IMR-90 (cell line): ENCODE results near the gene LMTK2. TPM values are rescaled to one million over a fixed set of nuclear protein-coding genes. Genes with fewer than 3 reads are reported as not detected.

ENCODE experiments used
- ATAC-seq: fragments of 200-7000 bp; cut with Tn5 transposase; 2 replicates; pipeline ENCODE4 v1.9.1; 2020; ENCODE audit warnings: low read depth, mild to moderate bottlenecking, moderate library complexity
- BruUV-seq: library from RNA; stranded (reverse); fragments of 400-500 nt; replicated peaks from 2 replicates; lab custom pipeline; 2021; lab: Mats Ljungman, UMichigan
- CTCF ChIA-PET: fragments of 300-600 bp; formaldehyde crosslinking; extraction: SDS; loops from one replicate; lab custom pipeline; 2021; ENCODE audit warnings: antibody characterized with exemption; lab: Yijun Ruan, JAX
- POLR2A ChIA-PET: fragments of 300-600 bp; sonication (Branson Sonifier 250); formaldehyde crosslinking; loops from one replicate; lab custom pipeline; 2022; ENCODE audit warnings: antibody characterized with exemption; ENCODE audit not compliant: unreplicated experiment; lab: Charles Lee
- DNase-seq: peaks from one replicate; pipeline ENCODE4 v3.0.0; 2013
- H2AFZ ChIP-seq: replicated peaks from 2 replicates; pipeline ENCODE3; 2013; ENCODE audit warnings: low read length, mild to moderate bottlenecking; ENCODE audit not compliant: poor library complexity
- H2AK5ac ChIP-seq: 2 replicates; pipeline ENCODE4 v1.6.1; 2013; ENCODE audit warnings: low read depth, low read length, inconsistent platforms
- H2AK9ac ChIP-seq: replicated peaks from 2 replicates; pipeline ENCODE3; 2013; ENCODE audit warnings: mild to moderate bottlenecking, low read depth, low read length, moderate library complexity; ENCODE audit not compliant: poor library complexity
- H2BK120ac ChIP-seq: 2 replicates; pipeline ENCODE4 v1.6.1; 2013; ENCODE audit warnings: low read depth, low read length, inconsistent platforms
- H2BK15ac ChIP-seq: 3 replicates; pipeline ENCODE4 v1.6.1; 2013; ENCODE audit warnings: low read depth, low read length, inconsistent platforms
- H2BK20ac ChIP-seq: 2 replicates; pipeline ENCODE4 v1.6.1; 2013; ENCODE audit warnings: low read depth, mild to moderate bottlenecking, inconsistent platforms, low read length, moderate library complexity
- H2BK5ac ChIP-seq: 2 replicates; pipeline ENCODE4 v1.6.1; 2013; ENCODE audit warnings: mild to moderate bottlenecking, low read depth, low read length, inconsistent platforms; ENCODE audit not compliant: poor library complexity, severe bottlenecking
- H3K14ac ChIP-seq: replicated peaks from 2 replicates; pipeline ENCODE4 v1.6.1; 2013; ENCODE audit warnings: low read depth, low read length, inconsistent platforms
- H3K18ac ChIP-seq: 2 replicates; pipeline ENCODE4 v1.6.1; 2013; ENCODE audit warnings: low read depth, low read length, control low read depth
- H3K23ac ChIP-seq: 2 replicates; pipeline ENCODE4 v1.6.1; 2013; ENCODE audit warnings: low read depth, low read length, inconsistent platforms
- H3K27ac ChIP-seq: 2 replicates; pipeline ENCODE4 v1.5.1; 2013; ENCODE audit warnings: mild to moderate bottlenecking, control low read depth, low read length; ENCODE audit not compliant: insufficient read depth
- H3K27me3 ChIP-seq: 2 replicates; pipeline ENCODE4 v1.6.1; 2013; ENCODE audit warnings: low read length; ENCODE audit not compliant: control insufficient read depth, insufficient read depth
- H3K36me3 ChIP-seq: 2 replicates; pipeline ENCODE4 v1.6.1; 2013; ENCODE audit warnings: low read length, mixed read lengths; ENCODE audit not compliant: control insufficient read depth, insufficient read depth
- H3K4ac ChIP-seq: 2 replicates; pipeline ENCODE4 v1.6.1; 2013; ENCODE audit warnings: low read depth, low read length, inconsistent platforms
- H3K4me1 ChIP-seq: 2 replicates; pipeline ENCODE4 v1.6.1; 2013; ENCODE audit warnings: low read length, mixed read lengths; ENCODE audit not compliant: control insufficient read depth, insufficient read depth
- H3K4me2 ChIP-seq: 2 replicates; pipeline ENCODE4 v1.6.1; 2013; ENCODE audit warnings: low read depth, mild to moderate bottlenecking, control low read depth, low read length, moderate library complexity
- H3K4me3 ChIP-seq: 2 replicates; pipeline ENCODE4 v1.5.1; 2013; ENCODE audit warnings: low read depth, mild to moderate bottlenecking, control low read depth, low read length, moderate library complexity; ENCODE audit not compliant: insufficient read depth
- H3K56ac ChIP-seq: 2 replicates; pipeline ENCODE4 v1.6.1; 2013; ENCODE audit warnings: low read length, inconsistent platforms; ENCODE audit not compliant: insufficient read depth; ENCODE audit errors: extremely low read depth
- H3K79me1 ChIP-seq, 2 experiments: 2 replicates each; pipeline ENCODE4 v1.6.1; 2013; ENCODE audit warnings: low read length in 2 of 2, inconsistent platforms in 1 of 2, low read depth in 1 of 2
- H3K9ac ChIP-seq: 2 replicates; pipeline ENCODE4 v1.6.1; 2013; ENCODE audit warnings: low read depth, low read length, control low read depth
- H3K9me1 ChIP-seq: 2 replicates; pipeline ENCODE4 v1.6.1; 2013; ENCODE audit warnings: low read length, inconsistent platforms; ENCODE audit not compliant: insufficient read depth
- H3K9me3 ChIP-seq: 2 replicates; pipeline ENCODE4 v1.6.1; 2013; ENCODE audit warnings: low read length; ENCODE audit not compliant: control insufficient read depth, insufficient read depth
- H4K20me1 ChIP-seq: 2 replicates; pipeline ENCODE4 v1.6.1; 2013; ENCODE audit warnings: low read length, inconsistent platforms; ENCODE audit not compliant: insufficient read depth
- H4K5ac ChIP-seq: 2 replicates; pipeline ENCODE4 v1.6.1; 2013; ENCODE audit warnings: mild to moderate bottlenecking, low read depth, low read length, control low read depth
- H4K8ac ChIP-seq, 2 experiments: 2 replicates each; pipeline ENCODE4 v1.6.1; 2013; ENCODE audit warnings: low read depth in 2 of 2, low read length in 2 of 2, control low read depth in 1 of 2, inconsistent platforms in 1 of 2
- H4K91ac ChIP-seq: 2 replicates; pipeline ENCODE4 v1.6.1; 2013; ENCODE audit warnings: low read depth, low read length, inconsistent platforms; ENCODE audit not compliant: insufficient read depth
- BHLHE40 ChIP-seq: fragments of 150-350 bp; IDR thresholded peaks from 2 replicates; pipeline ENCODE4 v1.6.1; 2016; ENCODE audit warnings: mild to moderate bottlenecking, low read depth, low read length
- CEBPB ChIP-seq: IDR thresholded peaks from 2 replicates; pipeline ENCODE4 v1.6.1; 2012; ENCODE audit warnings: low read depth, low read length, improper control_type of control experiment
- CHD1 ChIP-seq: IDR thresholded peaks from 2 replicates; pipeline ENCODE4 v1.6.1; 2012; ENCODE audit warnings: low read depth, low read length, improper control_type of control experiment
- FOS ChIP-seq: fragments of 150-350 bp; IDR thresholded peaks from 2 replicates; pipeline ENCODE4 v1.6.1; 2016; ENCODE audit warnings: low read depth, low read length
- MAFK ChIP-seq: IDR thresholded peaks from 2 replicates; pipeline ENCODE4 v1.6.1; 2012; ENCODE audit warnings: low read depth, low read length, improper control_type of control experiment
- MAZ ChIP-seq: IDR thresholded peaks from 2 replicates; pipeline ENCODE4 v1.6.1; 2012; ENCODE audit warnings: low read depth, mild to moderate bottlenecking, low read length, improper control_type of control experiment, moderate library complexity, borderline replicate concordance
- MXI1 ChIP-seq: IDR thresholded peaks from 2 replicates; pipeline ENCODE4 v1.6.1; 2012; ENCODE audit warnings: low read depth, mild to moderate bottlenecking, low read length, moderate library complexity, borderline replicate concordance
- NFE2L2 ChIP-seq: fragments of 150-350 bp; IDR thresholded peaks from 2 replicates; pipeline ENCODE4 v1.6.1; 2016; ENCODE audit warnings: low read depth, mild to moderate bottlenecking, low read length
- POLR2A ChIP-seq: IDR thresholded peaks from 2 replicates; pipeline ENCODE4 v1.6.1; 2012; ENCODE audit warnings: mild to moderate bottlenecking, low read depth, low read length
- RAD21 ChIP-seq: IDR thresholded peaks from 2 replicates; pipeline ENCODE4 v1.6.1; 2012; ENCODE audit warnings: low read length, improper control_type of control experiment
- RCOR1 ChIP-seq: IDR thresholded peaks from 2 replicates; pipeline ENCODE4 v1.6.1; 2012; ENCODE audit warnings: mild to moderate bottlenecking, low read length, improper control_type of control experiment; ENCODE audit not compliant: insufficient replicate concordance
- RFX5 ChIP-seq: IDR thresholded peaks from 2 replicates; pipeline ENCODE4 v1.8.0; 2012; ENCODE audit warnings: low read depth, mild to moderate bottlenecking, low read length, moderate library complexity
- SMC3 ChIP-seq: fragments of 150-350 bp; IDR thresholded peaks from 2 replicates; pipeline ENCODE4 v1.6.1; 2016; ENCODE audit warnings: low read depth, mild to moderate bottlenecking, antibody characterized with exemption, low read length, moderate library complexity
- WGBS, 2 experiments: methylation state at CpG; one replicate each; pipeline versions ENCODE4 v1.1.5 to v1.1.7; 2013; ENCODE audit warnings: missing lambda C conversion rate in 2 of 2; ENCODE audit not compliant: insufficient read length in 1 of 2; ENCODE audit errors: extremely low coverage in 2 of 2; 5-methylcytosine and 5-hydroxymethylcytosine counted together
- dilution Hi-C: fragments of 300-500 bp; cut with HindIII; formaldehyde crosslinking; loops from one replicate; pipeline ENCODE4 v1.14.3; 2018; ENCODE audit warnings: low sequenced_read_pairs; ENCODE audit not compliant: unreplicated experiment
- in situ Hi-C: fragments of 300-500 bp; cut with MboI; formaldehyde crosslinking; loops from 3 replicates; pipeline ENCODE4 v1.14.3; 2019; ENCODE audit warnings: low sequenced_read_pairs, inconsistent platforms, mixed read lengths
- intact Hi-C: fragments of 100-400 bp; cut with micrococcal nuclease; formaldehyde crosslinking; loops from 2 replicates; pipeline ENCODE4 v1.10.0; 2022
- polyA plus RNA-seq, 3 experiments: library from polyadenylated mRNA; depleted of rRNA; stranded (reverse); fragments of >200 nt; gene quantifications; 2 replicates each; pipeline ENCODE4 v1.2.3, GENCODE V29; 2012; ENCODE audit warnings: low replicate concordance in 1 of 3
- total RNA-seq: library from RNA; depleted of rRNA; stranded (reverse); fragments of >200 nt; gene quantifications from 2 replicates; pipeline ENCODE4 v1.2.3, GENCODE V29; 2012
- TF ChIP-seq, protein P1 (sequence below): conservative IDR thresholded peaks from 2 replicates; pipeline ENCODE4 v1.5.1; 2012; ENCODE audit warnings: mild to moderate bottlenecking, low read depth, low read length, improper control_type of control experiment
- TF ChIP-seq, protein P2 (sequence below): fragments of 150-350 bp; IDR thresholded peaks from 2 replicates; pipeline ENCODE4 v1.6.1; 2016; ENCODE audit warnings: low read depth, mild to moderate bottlenecking, low read length, moderate library complexity, borderline replicate concordance
- TF ChIP-seq, protein P3 (sequence below): fragments of 150-350 bp; IDR thresholded peaks from 2 replicates; pipeline ENCODE4 v1.6.1; 2017; ENCODE audit warnings: mild to moderate bottlenecking, antibody characterized with exemption, low read length, low read depth

LMTK2 gene
- total and polyA plus RNA-seq, 2 of the 4 experiments (the other 2 are of a cell fraction) = 4.4 to 5.0 TPM

DNA sequence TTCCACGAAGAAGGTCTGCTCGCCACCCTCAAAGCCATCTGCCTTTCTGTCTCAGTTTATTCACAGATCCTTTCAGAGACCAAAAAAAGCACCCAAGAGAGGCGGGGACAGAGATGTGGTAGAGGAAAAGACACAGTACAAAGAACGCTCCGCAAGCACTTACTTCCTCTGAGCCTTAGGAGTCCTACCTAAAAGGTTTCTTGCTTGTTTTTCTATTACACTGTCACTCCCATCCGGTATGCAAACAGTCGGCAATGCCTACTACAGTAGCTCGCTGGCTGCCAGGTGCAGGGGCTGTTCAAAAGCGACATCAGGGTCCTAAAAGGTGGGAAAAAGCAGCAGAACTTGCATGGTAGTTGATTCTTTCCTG lies 144.6 kb downstream of the LMTK2 start:
- TF ChIP-seq RFX5 = no peak
- TF ChIP-seq, protein P1, sequence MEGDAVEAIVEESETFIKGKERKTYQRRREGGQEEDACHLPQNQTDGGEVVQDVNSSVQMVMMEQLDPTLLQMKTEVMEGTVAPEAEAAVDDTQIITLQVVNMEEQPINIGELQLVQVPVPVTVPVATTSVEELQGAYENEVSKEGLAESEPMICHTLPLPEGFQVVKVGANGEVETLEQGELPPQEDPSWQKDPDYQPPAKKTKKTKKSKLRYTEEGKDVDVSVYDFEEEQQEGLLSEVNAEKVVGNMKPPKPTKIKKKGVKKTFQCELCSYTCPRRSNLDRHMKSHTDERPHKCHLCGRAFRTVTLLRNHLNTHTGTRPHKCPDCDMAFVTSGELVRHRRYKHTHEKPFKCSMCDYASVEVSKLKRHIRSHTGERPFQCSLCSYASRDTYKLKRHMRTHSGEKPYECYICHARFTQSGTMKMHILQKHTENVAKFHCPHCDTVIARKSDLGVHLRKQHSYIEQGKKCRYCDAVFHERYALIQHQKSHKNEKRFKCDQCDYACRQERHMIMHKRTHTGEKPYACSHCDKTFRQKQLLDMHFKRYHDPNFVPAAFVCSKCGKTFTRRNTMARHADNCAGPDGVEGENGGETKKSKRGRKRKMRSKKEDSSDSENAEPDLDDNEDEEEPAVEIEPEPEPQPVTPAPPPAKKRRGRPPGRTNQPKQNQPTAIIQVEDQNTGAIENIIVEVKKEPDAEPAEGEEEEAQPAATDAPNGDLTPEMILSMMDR = no peak
- TF ChIP-seq, protein P2, sequence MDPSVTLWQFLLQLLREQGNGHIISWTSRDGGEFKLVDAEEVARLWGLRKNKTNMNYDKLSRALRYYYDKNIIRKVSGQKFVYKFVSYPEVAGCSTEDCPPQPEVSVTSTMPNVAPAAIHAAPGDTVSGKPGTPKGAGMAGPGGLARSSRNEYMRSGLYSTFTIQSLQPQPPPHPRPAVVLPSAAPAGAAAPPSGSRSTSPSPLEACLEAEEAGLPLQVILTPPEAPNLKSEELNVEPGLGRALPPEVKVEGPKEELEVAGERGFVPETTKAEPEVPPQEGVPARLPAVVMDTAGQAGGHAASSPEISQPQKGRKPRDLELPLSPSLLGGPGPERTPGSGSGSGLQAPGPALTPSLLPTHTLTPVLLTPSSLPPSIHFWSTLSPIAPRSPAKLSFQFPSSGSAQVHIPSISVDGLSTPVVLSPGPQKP = no peak
- no peak for TF ChIP-seq SMC3
- no peak for TF ChIP-seq RAD21
- TF ChIP-seq NFE2L2 = no peak
- TF ChIP-seq MAFK = no peak
- TF ChIP-seq POLR2A = no peak
- no peak for TF ChIP-seq CHD1
- TF ChIP-seq, protein P3, sequence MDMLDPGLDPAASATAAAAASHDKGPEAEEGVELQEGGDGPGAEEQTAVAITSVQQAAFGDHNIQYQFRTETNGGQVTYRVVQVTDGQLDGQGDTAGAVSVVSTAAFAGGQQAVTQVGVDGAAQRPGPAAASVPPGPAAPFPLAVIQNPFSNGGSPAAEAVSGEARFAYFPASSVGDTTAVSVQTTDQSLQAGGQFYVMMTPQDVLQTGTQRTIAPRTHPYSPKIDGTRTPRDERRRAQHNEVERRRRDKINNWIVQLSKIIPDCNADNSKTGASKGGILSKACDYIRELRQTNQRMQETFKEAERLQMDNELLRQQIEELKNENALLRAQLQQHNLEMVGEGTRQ = no peak
- no peak for TF ChIP-seq FOS
- TF ChIP-seq RCOR1 = no peak
- no peak for TF ChIP-seq MAZ
- TF ChIP-seq CEBPB = no peak
- no peak for TF ChIP-seq BHLHE40
- no peak for TF ChIP-seq MXI1
- H2BK120ac ChIP-seq = no peak overlapping the region
- peak overlapping the region; percentile 91 for H3K4me2 ChIP-seq
- H2AFZ ChIP-seq = peak overlapping the region; percentile 99
- dilution Hi-C loops (no loop called here), in situ Hi-C loops (no loop called here), intact Hi-C loops (loop anchor here (1.0 kb wide), 1 partner anchor 39 kb away; no protein-coding TSS in a partner anchor)
- no peaks in the 10 kb centered on the region for H3K36me3 ChIP-seq
- H3K27ac ChIP-seq = no peak overlapping the region
- peak overlapping the region; percentile 86 for H2AK9ac ChIP-seq
- H3K56ac ChIP-seq = no peak overlapping the region
- H4K20me1 ChIP-seq = no peaks in the 10 kb centered on the region; the same call in 1 of the 2 replicates
- H3K9me1 ChIP-seq = no peaks in the 10 kb centered on the region; the same call in 1 of the 2 replicates
- H3K23ac ChIP-seq = no peak overlapping the region
- peaks cover 8% of the 10 kb centered on the region for H3K4me1 ChIP-seq
- H3K79me1 ChIP-seq = peaks cover 30 to 45% of the 10 kb centered on the region in 2 experiments
- no peak overlapping the region for H3K4ac ChIP-seq
- H3K9me3 ChIP-seq = no peaks in the 10 kb centered on the region
- ChIA-PET POLR2A (no interaction called here), CTCF (no interaction called here)
- H4K8ac ChIP-seq = peak overlapping the region; percentile 4 to 34; a peak in 1 of 4 replicates
- H3K4me3 ChIP-seq = peak overlapping the region; percentile 94
- H2BK15ac ChIP-seq = no peak overlapping the region
- no peak overlapping the region for H4K91ac ChIP-seq
- no peak overlapping the region for H3K18ac ChIP-seq
- WGBS, 2 experiments = 0% methylated on average over 1 of the region's 9 CpGs; no CpG with 5 or more reads in 1 of the 2 experiments
- ATAC-seq = no peak
- DNase-seq = no peak
- no peak overlapping the region for H3K14ac ChIP-seq
- H2BK20ac ChIP-seq = no peak overlapping the region
- H4K5ac ChIP-seq = no peak overlapping the region
- peak overlapping the region; percentile 72 for H3K9ac ChIP-seq
- no peaks in the 10 kb centered on the region for H3K27me3 ChIP-seq
- no peak overlapping the region for H2AK5ac ChIP-seq
- no TSS peak for BruUV-seq
- H2BK5ac ChIP-seq = no peak overlapping the region
